ENCODE measurements around the gene DHX36.

DHX36 gene, protein sequence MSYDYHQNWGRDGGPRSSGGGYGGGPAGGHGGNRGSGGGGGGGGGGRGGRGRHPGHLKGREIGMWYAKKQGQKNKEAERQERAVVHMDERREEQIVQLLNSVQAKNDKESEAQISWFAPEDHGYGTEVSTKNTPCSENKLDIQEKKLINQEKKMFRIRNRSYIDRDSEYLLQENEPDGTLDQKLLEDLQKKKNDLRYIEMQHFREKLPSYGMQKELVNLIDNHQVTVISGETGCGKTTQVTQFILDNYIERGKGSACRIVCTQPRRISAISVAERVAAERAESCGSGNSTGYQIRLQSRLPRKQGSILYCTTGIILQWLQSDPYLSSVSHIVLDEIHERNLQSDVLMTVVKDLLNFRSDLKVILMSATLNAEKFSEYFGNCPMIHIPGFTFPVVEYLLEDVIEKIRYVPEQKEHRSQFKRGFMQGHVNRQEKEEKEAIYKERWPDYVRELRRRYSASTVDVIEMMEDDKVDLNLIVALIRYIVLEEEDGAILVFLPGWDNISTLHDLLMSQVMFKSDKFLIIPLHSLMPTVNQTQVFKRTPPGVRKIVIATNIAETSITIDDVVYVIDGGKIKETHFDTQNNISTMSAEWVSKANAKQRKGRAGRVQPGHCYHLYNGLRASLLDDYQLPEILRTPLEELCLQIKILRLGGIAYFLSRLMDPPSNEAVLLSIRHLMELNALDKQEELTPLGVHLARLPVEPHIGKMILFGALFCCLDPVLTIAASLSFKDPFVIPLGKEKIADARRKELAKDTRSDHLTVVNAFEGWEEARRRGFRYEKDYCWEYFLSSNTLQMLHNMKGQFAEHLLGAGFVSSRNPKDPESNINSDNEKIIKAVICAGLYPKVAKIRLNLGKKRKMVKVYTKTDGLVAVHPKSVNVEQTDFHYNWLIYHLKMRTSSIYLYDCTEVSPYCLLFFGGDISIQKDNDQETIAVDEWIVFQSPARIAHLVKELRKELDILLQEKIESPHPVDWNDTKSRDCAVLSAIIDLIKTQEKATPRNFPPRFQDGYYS

DNA sequence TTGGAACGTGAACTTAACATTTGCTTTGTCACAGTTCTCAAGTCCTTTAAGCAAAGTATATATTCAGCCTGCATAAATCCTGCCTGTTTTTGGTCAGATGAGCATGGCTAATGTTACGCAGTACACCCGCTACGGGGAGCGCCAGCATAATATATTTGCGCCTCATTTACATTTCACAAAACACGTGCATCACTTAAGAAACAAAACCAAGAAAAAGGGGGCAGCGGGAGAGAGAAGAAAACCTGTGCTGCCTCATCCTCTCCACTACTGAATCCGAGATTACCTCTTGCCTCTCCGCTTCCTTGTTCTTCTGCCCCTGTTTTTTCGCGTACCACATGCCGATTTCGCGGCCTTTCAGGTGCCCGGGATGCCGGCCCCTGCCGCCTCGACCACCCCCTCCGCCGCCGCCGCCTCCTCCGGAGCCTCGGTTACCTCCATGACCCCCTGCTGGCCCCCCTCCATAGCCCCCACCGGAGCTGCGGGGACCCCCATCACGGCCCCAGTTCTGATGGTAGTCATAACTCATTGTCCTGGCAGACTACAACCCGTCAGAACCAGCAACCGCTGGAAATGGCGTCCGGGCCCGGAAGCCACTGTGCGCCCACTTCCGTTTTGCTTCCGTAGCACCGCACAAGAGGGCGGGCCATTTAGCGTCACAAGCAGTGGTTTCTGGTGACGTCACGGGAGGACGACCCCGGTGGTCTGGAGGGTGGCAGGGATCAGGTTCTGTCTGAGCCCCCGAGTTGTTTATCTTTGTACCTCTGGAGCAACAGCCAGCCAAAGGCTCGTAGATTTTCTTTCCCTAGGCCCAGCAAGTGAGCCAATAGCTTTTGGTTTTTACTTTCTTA lies at the start of gene DHX36:
Gene DHX36, minus strand, starts transcription at position 597 of the 848 bp plus-strand sequence. Its CDS starts 71 bp downstream, at position 526.
- peak; percentile 78 for DNase-seq (ENCODE audit: low read depth, low spot score)

DNA sequence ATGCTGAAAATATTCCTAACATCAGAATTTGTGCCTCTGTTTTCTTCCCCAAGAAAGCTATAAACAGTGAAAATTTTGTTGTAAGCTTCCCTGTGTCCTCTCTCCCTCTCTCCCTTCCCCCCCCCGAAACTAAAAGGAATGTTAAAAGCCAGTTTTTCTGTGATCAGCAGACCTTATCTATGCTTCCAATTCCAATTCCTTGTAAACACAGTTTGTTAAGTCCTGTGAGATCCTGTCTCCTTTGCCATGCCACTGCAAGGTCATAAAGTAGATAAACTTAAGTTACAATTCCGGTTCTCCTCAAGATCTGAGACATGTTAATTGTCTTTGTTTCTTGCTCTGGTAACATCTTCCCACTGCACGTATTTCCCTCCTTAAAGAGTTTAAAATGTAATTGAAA lies 42.9 kb upstream of the DHX36 start:
- DNase-seq (ENCODE audit: low read depth, low spot score), result no peak

GRCh38 chr3:154364849-154365248 lies 40.6 kb upstream of the DHX36 start:
- DNase-seq (ENCODE audit: low read depth, low spot score), result no peak

GRCh38 chr3:154361099-154361498 lies 36.8 kb upstream of the DHX36 start:
- DNase-seq (ENCODE audit: low read depth, low spot score), result no peak

GRCh38 chr3:154356009-154356408 lies 31.7 kb upstream of the DHX36 start:
- DNase-seq (ENCODE audit: low read depth, low spot score), result no peak

- DNase-seq (ENCODE audit: low read depth, low spot score), result no peak
These were observed 24.9 kb upstream of the DHX36 start for GRCh38 chr3:154349223-154349622.

GRCh38 chr3:154345422-154346122 lies 21.3 kb upstream of the DHX36 start:
- no peak for DNase-seq (ENCODE audit: low read depth, low spot score)

DNA sequence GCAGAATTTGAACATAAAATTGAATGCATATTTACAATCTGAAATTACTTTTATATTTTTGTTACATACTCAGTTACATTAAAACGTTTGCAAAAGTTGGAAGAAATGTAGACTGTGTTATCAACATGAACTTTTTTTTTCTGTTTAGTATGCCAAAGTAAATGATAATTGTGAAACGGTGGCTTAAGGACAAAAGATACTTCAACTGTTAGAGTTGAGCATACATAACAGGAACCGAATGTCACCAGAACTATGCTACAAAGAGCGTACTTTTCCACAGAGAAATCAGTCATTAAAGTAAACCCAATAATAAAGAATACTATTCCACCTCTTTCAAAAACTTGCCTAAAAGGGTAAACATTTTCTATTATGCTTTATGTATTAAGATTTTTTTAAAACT lies 14.3 kb upstream of the DHX36 start:
- DNase-seq (ENCODE audit: low read depth, low spot score), result no peak

GRCh38 chr3:154338008-154338407 lies 13.7 kb upstream of the DHX36 start:
- no peak for DNase-seq (ENCODE audit: low read depth, low spot score)

DNA sequence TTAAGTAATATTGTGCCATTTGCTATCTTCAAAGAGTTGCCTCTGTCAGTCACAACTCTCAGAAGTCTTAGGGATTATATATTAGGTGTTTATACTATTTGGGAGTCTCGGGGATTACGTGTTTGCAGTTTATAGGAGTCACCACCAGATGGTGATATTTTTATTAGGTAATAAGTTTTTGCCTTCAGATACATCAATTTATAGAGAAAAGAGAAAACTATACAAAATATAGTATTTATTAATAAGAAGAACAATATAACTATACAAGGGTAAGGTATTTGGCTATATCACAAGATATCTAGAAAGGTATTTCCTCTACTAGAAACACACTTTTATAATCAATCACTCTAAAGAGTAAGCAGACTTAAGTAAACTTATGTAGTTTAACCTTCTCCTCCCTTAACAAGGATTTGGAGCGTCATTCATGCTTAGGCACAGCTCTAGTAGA lies 10.7 kb upstream of the DHX36 start:
- DNase-seq (ENCODE audit: low read depth, low spot score), result no peak

GRCh38 chr3:154327871-154328270 lies 3.6 kb upstream of the DHX36 start:
- no peak for DNase-seq (ENCODE audit: low read depth, low spot score)

- no peak for DNase-seq (ENCODE audit: low read depth, low spot score)
These were observed 632 bp upstream of the DHX36 start for GRCh38 chr3:154324919-154325318.

DNA sequence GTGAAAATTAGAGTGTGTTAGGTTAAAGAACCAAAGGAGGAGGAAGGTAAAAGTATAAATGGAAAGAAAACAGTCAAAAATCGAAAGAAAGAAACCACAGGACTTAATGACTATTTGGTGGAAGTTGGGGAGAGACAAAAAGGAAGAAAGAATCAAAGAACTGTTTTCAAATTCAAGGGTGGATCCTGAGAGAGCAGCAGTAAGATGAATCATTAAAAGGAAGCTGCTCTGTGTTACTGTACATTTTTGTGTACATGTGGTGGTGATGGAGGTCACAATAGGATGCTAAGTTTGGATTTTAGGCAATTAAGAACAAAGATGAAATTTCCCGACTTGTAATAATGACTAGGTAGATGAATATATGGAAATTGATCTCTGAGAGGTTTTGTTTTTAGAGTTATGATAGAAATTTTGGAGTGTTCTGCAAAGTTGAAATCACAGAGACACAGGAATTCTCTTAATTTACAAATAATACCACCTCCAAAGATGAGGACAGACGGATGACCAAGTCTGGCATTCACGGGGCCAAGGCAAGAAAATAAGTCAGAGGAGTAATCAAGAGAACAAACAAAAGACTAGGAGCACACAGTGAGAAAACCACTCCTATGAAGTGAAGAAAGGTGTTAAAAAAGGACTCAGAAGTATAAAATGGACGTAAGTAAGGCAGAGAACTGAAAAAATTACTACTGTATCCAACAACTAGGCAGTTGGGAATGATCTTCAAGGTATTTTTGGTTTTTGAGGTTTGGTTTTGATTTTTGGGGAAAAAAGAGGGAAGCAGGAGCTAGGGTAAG lies 7.1 kb downstream of the DHX36 start:
- no peak for DNase-seq (ENCODE audit: low read depth, low spot score)

DNA sequence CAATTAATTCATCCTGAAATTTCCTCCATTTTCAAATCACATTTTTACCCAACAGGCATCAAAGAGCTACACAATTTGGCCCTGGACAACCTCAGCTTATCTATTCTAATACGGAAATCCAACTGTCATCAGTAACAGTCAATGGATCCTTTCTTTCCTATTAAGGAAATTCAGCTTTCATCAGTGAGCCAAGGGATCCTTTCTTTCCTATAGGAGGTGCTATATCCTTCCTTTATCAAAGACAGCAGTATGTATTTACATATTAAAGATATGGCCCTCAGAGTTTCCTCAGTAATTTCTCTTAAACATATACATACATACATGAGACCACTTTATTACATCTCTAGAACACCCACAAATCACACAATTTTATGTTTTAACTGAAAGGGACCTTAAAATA lies 10.1 kb downstream of the DHX36 start:
- no peak for DNase-seq (ENCODE audit: low read depth, low spot score)

DNA sequence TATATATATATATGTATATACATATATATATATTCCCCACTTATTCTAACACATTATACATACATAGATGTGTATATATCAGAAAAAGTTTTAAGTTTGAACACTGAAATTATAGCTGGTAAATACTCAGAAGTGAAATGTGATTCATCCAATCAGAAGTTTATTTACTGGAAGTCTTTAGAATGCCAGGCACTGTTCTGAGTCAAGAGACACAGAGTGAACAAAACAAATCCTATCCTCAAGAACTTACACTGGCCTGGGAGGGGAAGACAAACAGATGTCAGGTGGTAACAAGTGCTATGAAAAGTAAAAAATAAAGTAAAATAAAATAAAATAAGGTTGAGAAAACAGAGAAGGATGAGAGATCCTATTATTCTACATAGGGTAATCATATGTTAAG lies 13.4 kb downstream of the DHX36 start:
- DNase-seq (ENCODE audit: low read depth, low spot score), result no peak

- no peak for DNase-seq (ENCODE audit: low read depth, low spot score)
These were observed 16.9 kb downstream of the DHX36 start for GRCh38 chr3:154307363-154307762.

- DNase-seq (ENCODE audit: low read depth, low spot score), result no peak
These were observed 19.4 kb downstream of the DHX36 start for GRCh38 chr3:154304936-154305335.

GRCh38 chr3:154304116-154304786 lies 20.0 kb downstream of the DHX36 start:
- DNase-seq (ENCODE audit: low read depth, low spot score), result no peak

GRCh38 chr3:154301561-154301960 lies 22.7 kb downstream of the DHX36 start:
- no peak for DNase-seq (ENCODE audit: low read depth, low spot score)
